HFF-Myc (cell line): ENCODE measurements around the gene TULP3.
A peak's percentile ranks its signal among the peaks of the same experiment; 100 is the strongest.

Experiments used
- DNase-seq: peaks from one replicate; pipeline ENCODE4 v3.0.0-alpha.2; 2011; ENCODE audit warnings: low read depth; ENCODE audit errors: extremely low read depth
- H3K4me3 ChIP-seq: replicated peaks from 2 replicates; pipeline ENCODE4 v1.5.1; 2011; ENCODE audit warnings: low read depth, mild to moderate bottlenecking, control low read depth, low read length
- CTCF ChIP-seq: IDR thresholded peaks from 2 replicates; pipeline ENCODE4 v1.5.1; 2012; ENCODE audit warnings: mild to moderate bottlenecking, low read depth, low read length, control low read depth; ENCODE audit errors: missing control alignments

TULP3 gene

DNA sequence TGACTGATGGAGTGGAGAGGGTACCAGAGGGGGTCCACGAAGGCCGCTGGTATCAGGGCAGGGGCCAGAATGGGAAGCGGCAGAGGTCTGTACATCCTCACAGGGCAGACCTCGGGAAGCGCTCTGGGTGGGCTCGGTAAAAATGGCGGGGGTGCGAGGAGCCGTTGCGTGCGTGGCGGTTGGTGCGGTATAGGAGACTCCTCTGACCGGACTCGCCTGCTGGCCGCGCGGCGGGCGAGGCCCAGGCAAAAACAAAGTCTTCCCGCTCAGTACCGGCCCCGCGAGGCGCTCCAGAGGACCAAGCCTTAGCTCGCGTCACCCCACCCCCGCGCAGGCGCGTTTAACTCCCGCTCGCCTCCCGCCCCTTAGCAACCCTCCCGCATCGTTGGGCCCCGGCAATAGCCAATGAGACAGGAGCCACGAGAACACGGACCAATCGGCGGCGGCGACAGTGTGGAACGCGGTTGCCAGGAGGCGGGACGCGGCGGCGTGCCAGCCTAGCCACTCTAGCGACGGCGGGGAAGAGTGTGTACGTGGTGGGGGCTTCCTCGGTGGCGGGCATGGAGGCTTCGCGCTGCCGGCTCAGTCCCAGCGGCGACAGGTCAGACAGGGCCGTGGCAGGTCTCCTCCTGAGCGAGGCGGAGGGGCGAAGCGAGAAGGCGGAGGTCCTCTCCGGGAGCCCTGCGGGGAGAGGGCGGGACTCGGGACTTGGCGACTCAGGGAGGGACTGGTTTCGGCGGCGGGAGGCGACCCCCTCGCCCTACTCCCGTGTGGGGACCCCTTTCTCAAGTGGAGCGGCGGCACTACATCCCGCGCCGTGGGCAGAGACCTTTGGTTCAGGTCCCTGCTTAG, at the start of gene TULP3:
TSS of gene TULP3 (plus strand) at position 504 of the 852 bp plus-strand sequence. CDS start at position 561, 57 bp downstream.
- peak within 1 kb of the TSS; percentile 85 for H3K4me3 ChIP-seq
- DNase-seq, result peak; percentile 82
- TF ChIP-seq CTCF, result no peak

DNA sequence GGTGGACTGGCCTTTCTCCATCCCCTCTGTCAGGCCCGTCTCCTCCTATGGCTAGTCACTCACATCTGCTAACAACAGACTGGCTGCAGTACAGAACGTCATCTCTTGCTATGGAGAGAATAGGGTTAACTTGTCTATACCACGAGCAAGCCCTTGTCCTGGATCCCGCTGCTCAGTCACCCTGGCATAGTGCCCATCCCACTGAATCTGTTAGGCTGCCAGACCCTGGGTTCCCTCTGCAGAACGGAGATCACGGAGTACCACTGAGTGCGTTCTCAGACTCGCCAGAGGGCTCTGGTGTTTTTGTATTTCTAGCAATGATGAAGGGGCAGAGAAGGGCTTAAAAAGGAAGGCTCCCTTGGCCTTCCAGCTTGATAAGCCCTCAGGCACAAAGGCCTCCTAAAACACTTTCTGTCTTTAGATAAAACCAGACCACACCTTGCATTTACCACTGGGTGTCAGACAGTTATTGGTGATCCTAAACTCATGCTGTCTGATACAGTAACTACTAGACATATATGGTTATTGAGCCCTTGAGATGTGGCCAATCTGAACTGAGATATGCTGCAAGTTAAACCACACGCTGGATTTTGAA, 49.5 kb upstream of the TULP3 start:
- DNase-seq, result no peak
- TF ChIP-seq CTCF, result no peak
- no peak overlapping the region for H3K4me3 ChIP-seq

GRCh38 chr12:2842948-2843347, 47.7 kb upstream of the TULP3 start:
- no peak for TF ChIP-seq CTCF
- no peak for DNase-seq

GRCh38 chr12:2844786-2845185, 45.9 kb upstream of the TULP3 start:
- H3K4me3 ChIP-seq, result no peak overlapping the region
- no peak for DNase-seq
- no peak for TF ChIP-seq CTCF

More at GRCh38 chr12:2842948-2843347, 47.7 kb upstream of the TULP3 start:
- H3K4me3 ChIP-seq, result no peak overlapping the region

DNA sequence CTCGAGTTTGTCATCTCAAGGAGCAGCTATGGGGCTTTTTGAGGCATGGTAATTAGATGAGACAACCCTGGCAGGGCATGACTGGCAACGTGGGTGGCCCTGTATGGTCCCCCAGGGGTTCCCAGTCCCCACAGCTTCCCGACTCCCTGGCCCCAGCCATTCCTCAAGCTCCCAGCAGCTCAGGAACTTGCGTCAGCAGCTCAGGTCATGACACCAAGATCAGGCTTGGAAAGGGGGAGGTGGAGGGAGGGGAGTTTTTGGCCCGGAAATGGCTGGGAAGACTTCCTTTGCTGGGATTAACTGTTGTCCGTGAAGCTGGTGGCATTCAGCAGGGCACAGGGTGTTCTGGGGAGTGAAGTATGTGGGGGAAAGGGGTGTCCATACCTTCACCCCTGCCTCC, 45.4 kb upstream of the TULP3 start:
- H3K4me3 ChIP-seq, result no peak overlapping the region
- DNase-seq, result peak; percentile 44
- no peak for TF ChIP-seq CTCF

DNA sequence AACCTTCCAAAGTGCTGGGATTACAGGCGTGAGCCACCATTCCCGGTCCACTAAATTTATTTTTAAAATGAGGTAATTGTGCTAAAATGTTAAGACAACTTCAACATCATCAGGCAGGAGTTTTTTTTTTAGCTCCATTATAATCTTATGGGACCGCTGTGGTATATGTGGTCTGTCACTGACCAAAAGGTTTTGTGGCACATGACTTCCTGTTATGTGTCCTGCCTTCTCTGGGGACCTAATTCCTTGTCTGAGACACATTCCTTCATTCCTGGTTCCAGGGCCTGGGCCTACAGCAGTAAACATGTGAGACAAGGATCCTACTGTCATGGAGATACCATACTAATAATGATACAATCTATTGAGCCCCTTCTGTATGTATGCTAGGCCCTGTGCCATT, 38.8 kb upstream of the TULP3 start:
- TF ChIP-seq CTCF, result no peak
- DNase-seq, result no peak
- no peak overlapping the region for H3K4me3 ChIP-seq
